H9 (cell line): ENCODE data around the gene BBS1. TPM values are rescaled to one million over a fixed set of nuclear protein-coding genes. Genes with fewer than 3 reads are reported as not detected.

Experiments used
- DNase-seq: peaks from one replicate; pipeline ENCODE4 v3.0.0-alpha.2; 2017
- H2AFZ ChIP-seq: one replicate; pipeline ENCODE4 v1.6.1; 2013; ENCODE audit warnings: mild to moderate bottlenecking, low read length, control low read depth, moderate library complexity
- H2AK5ac ChIP-seq: 2 replicates; pipeline ENCODE4 v1.6.1; 2013; ENCODE audit warnings: low read length, control low read depth, mixed read lengths; ENCODE audit not compliant: insufficient read length
- H2BK120ac ChIP-seq: one replicate; pipeline ENCODE4 v1.6.1; 2013; ENCODE audit warnings: low read depth, mild to moderate bottlenecking, low read length, control low read depth, inconsistent platforms; ENCODE audit not compliant: poor library complexity, severe bottlenecking
- H2BK12ac ChIP-seq: 2 replicates; pipeline ENCODE4 v1.6.1; 2013; ENCODE audit warnings: low read length, control low read depth, mixed read lengths, low read depth; ENCODE audit not compliant: insufficient read length
- H2BK15ac ChIP-seq: 2 replicates; pipeline ENCODE4 v1.6.1; 2013; ENCODE audit warnings: low read depth, low read length, control low read depth
- H2BK20ac ChIP-seq: one replicate; pipeline ENCODE4 v1.6.1; 2013; ENCODE audit warnings: low read depth, mild to moderate bottlenecking, low read length, control low read depth, inconsistent platforms; ENCODE audit not compliant: poor library complexity, severe bottlenecking
- H2BK5ac ChIP-seq: 2 replicates; pipeline ENCODE4 v1.6.1; 2013; ENCODE audit warnings: low read length, control low read depth, mixed read lengths; ENCODE audit not compliant: insufficient read length
- H3K14ac ChIP-seq: 2 replicates; pipeline ENCODE4 v1.6.1; 2013; ENCODE audit warnings: low read length, control low read depth; ENCODE audit not compliant: insufficient read depth
- H3K18ac ChIP-seq: 2 replicates; pipeline ENCODE4 v1.6.1; 2013; ENCODE audit warnings: low read depth, mild to moderate bottlenecking, mixed read lengths, low read length, control low read depth; ENCODE audit not compliant: insufficient read length
- H3K23ac ChIP-seq: 2 replicates; pipeline ENCODE4 v1.6.1; 2013; ENCODE audit warnings: low read length, control low read depth, mixed read lengths, low read depth; ENCODE audit not compliant: insufficient read length
- H3K23me2 ChIP-seq: 2 replicates; pipeline ENCODE4 v1.6.1; 2013; ENCODE audit warnings: low read depth, mild to moderate bottlenecking, mixed read lengths, low read length, control low read depth; ENCODE audit not compliant: insufficient read length, poor library complexity, severe bottlenecking
- H3K27ac ChIP-seq: 2 replicates; pipeline ENCODE4 v1.5.1; 2013; ENCODE audit warnings: low read length, control low read depth, mixed read lengths, low read depth; ENCODE audit not compliant: insufficient read length
- H3K27me3 ChIP-seq: 2 replicates; pipeline ENCODE4 v1.6.1; 2013; ENCODE audit warnings: low read length, control low read depth, inconsistent platforms; ENCODE audit not compliant: insufficient read depth
- H3K4ac ChIP-seq: 2 replicates; pipeline ENCODE4 v1.6.1; 2013; ENCODE audit warnings: low read depth, mild to moderate bottlenecking, control low read depth, inconsistent platforms, low read length, moderate library complexity
- H3K4me1 ChIP-seq: 2 replicates; pipeline ENCODE4 v1.6.1; 2013; ENCODE audit warnings: low read length, control low read depth, inconsistent platforms; ENCODE audit not compliant: insufficient read depth
- H3K4me2 ChIP-seq: 2 replicates; pipeline ENCODE4 v1.6.1; 2013; ENCODE audit warnings: low read length, control low read depth, mixed read lengths; ENCODE audit not compliant: insufficient read length, insufficient read depth
- H3K56ac ChIP-seq: 2 replicates; pipeline ENCODE4 v1.6.1; 2013; ENCODE audit warnings: low read depth, mild to moderate bottlenecking, mixed read lengths, low read length, control low read depth; ENCODE audit not compliant: insufficient read length
- H3K79me1 ChIP-seq: 2 replicates; pipeline ENCODE4 v1.6.1; 2013; ENCODE audit warnings: low read depth, mild to moderate bottlenecking, moderate library complexity, low read length, control low read depth, inconsistent platforms; ENCODE audit not compliant: insufficient read depth, poor library complexity, severe bottlenecking
- H3K79me2 ChIP-seq: 2 replicates; pipeline ENCODE4 v1.6.1; 2013; ENCODE audit warnings: low read length, control low read depth, inconsistent platforms; ENCODE audit not compliant: insufficient read depth
- H3K9ac ChIP-seq: 2 replicates; pipeline ENCODE4 v1.6.1; 2013; ENCODE audit warnings: low read length, control low read depth, mixed read lengths; ENCODE audit not compliant: insufficient read length; ENCODE audit errors: extremely low read depth
- H3K9me3 ChIP-seq: one replicate; pipeline ENCODE4 v1.6.1; 2013; ENCODE audit warnings: low read depth, low read length, inconsistent platforms; ENCODE audit not compliant: control insufficient read depth
- H3T11ph ChIP-seq: one replicate; pipeline ENCODE4 v1.6.1; 2013; ENCODE audit warnings: mild to moderate bottlenecking, low read length, control low read depth, inconsistent platforms
- H4K20me1 ChIP-seq: one replicate; pipeline ENCODE4 v1.6.1; 2013; ENCODE audit not compliant: control insufficient read depth, insufficient read length, insufficient read depth
- H4K5ac ChIP-seq: 2 replicates; pipeline ENCODE4 v1.6.1; 2013; ENCODE audit warnings: low read depth, mild to moderate bottlenecking, mixed read lengths, low read length, control low read depth; ENCODE audit not compliant: insufficient read length
- H4K8ac ChIP-seq: replicated peaks from 2 replicates; pipeline ENCODE4 v1.6.1; 2013; ENCODE audit warnings: low read length, control low read depth, mixed read lengths, low read depth; ENCODE audit not compliant: insufficient read length
- H4K91ac ChIP-seq: 2 replicates; pipeline ENCODE4 v1.6.1; 2013; ENCODE audit warnings: low read depth, mild to moderate bottlenecking, moderate library complexity, mixed read lengths, low read length, control low read depth; ENCODE audit not compliant: insufficient read length
- H3K27ac Mint-ChIP-seq, 3 experiments: 2 replicates in 2 of 3; 3 replicates in 1 of 3; pipeline ENCODE4 v1.8.0; 2020 to 2021; ENCODE audit warnings: mixed read lengths in 3 of 3, mild to moderate bottlenecking in 1 of 3, moderate library complexity in 1 of 3
- H3K27me3 Mint-ChIP-seq: 2 replicates; pipeline ENCODE4 v1.8.0; 2021; ENCODE audit warnings: low read depth, mild to moderate bottlenecking, moderate library complexity, mixed read lengths
- H3K36me3 Mint-ChIP-seq, 3 experiments: 2 replicates in 2 of 3; 3 replicates in 1 of 3; pipeline ENCODE4 v1.8.0; 2020 to 2021; ENCODE audit warnings: low read depth in 3 of 3, mixed read lengths in 3 of 3; ENCODE audit not compliant: insufficient read depth in 1 of 3
- H3K4me1 Mint-ChIP-seq, 2 experiments: 2 replicates each; pipeline ENCODE4 v1.8.0; 2020; ENCODE audit warnings: mixed read lengths in 2 of 2
- H3K4me3 Mint-ChIP-seq, 2 experiments: 2 replicates in 1 of 2; 3 replicates in 1 of 2; pipeline ENCODE4 v1.8.0; 2020 to 2021; ENCODE audit warnings: mild to moderate bottlenecking in 2 of 2, mixed read lengths in 2 of 2, moderate library complexity in 1 of 2
- H3K9me3 Mint-ChIP-seq, 2 experiments: 2 replicates in 1 of 2; 3 replicates in 1 of 2; pipeline ENCODE4 v1.8.0; 2020; ENCODE audit warnings: mild to moderate bottlenecking in 2 of 2, mixed read lengths in 2 of 2, moderate library complexity in 1 of 2
- WGBS: extraction: QIAGEN DNeasy Blood & Tissue Kit; methylation state at CpG from one replicate; pipeline ENCODE4 v1.1.7; 2013; ENCODE audit warnings: missing lambda C conversion rate, low lambda C conversion rate, mixed read lengths; ENCODE audit not compliant: insufficient read length; ENCODE audit errors: extremely low coverage; 5-methylcytosine and 5-hydroxymethylcytosine counted together
- total RNA-seq: library from RNA; stranded (reverse); gene quantifications from 2 replicates; pipeline ENCODE4 v1.2.1, GENCODE V29; 2021
- TF ChIP-seq, protein P1 (sequence below): fragments of 200-600 bp; sonication (generic); conservative IDR thresholded peaks from 3 replicates; pipeline ENCODE4 v1.8.0; 2021; ENCODE audit warnings: antibody characterized with exemption, mild to moderate bottlenecking

BBS1 gene
- total RNA-seq, 1 experiment from 2014 or later: 27.2 TPM

DNA sequence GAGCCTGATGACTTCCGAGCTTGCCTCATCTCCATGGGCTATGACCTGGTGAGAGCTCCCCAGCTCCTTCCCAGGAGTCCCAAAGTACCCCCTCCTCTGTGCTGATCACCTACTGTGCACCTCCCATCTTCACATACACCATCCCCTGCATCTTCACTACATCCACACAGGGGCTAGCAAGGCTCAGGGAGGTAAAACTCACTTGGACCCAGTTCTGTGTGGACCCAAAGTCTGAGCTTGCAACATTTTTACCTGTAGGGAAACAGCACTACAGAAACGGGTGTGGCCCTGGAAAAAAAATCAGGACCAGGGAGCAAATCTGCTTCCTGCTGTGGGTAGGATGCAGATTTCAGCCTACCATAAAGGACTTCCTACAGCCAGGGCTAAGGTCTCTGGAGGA is 51.8 kb downstream of the BBS1 start:
- H3K36me3 Mint-ChIP-seq: peaks cover 15 to 67% (median 61%) of the 10 kb centered on the region in 3 experiments
- Histone ChIP-seq H2AFZ (no peak overlapping the region), H4K5ac (no peak overlapping the region), H3K4ac (no peak overlapping the region), H2BK120ac (no peak overlapping the region), H3K14ac (no peak overlapping the region), H2AK5ac (no peak overlapping the region), H3K79me1 (no peaks in the 10 kb centered on the region), H4K8ac (no peak overlapping the region), H3K56ac (no peak overlapping the region), H2BK15ac (no peak overlapping the region), H3K9me3 (no peaks in the 10 kb centered on the region), H3K18ac (no peak overlapping the region), H3K23me2 (no peaks in the 10 kb centered on the region), H2BK12ac (no peak overlapping the region), H3K4me2 (no peak overlapping the region), H3K27me3 (no peaks in the 10 kb centered on the region), H4K20me1 (no peaks in the 10 kb centered on the region), H4K91ac (no peak overlapping the region), H2BK20ac (no peak overlapping the region), H3K79me2 (no peaks in the 10 kb centered on the region), H2BK5ac (no peak overlapping the region), H3K4me1 (no peaks in the 10 kb centered on the region), H3K23ac (no peak overlapping the region), H3K27ac (no peak overlapping the region), H3K9ac (no peak overlapping the region), H3T11ph (no peak overlapping the region)
- TF ChIP-seq, protein P1, sequence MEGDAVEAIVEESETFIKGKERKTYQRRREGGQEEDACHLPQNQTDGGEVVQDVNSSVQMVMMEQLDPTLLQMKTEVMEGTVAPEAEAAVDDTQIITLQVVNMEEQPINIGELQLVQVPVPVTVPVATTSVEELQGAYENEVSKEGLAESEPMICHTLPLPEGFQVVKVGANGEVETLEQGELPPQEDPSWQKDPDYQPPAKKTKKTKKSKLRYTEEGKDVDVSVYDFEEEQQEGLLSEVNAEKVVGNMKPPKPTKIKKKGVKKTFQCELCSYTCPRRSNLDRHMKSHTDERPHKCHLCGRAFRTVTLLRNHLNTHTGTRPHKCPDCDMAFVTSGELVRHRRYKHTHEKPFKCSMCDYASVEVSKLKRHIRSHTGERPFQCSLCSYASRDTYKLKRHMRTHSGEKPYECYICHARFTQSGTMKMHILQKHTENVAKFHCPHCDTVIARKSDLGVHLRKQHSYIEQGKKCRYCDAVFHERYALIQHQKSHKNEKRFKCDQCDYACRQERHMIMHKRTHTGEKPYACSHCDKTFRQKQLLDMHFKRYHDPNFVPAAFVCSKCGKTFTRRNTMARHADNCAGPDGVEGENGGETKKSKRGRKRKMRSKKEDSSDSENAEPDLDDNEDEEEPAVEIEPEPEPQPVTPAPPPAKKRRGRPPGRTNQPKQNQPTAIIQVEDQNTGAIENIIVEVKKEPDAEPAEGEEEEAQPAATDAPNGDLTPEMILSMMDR: no peak
- peaks cover 2% of the 10 kb centered on the region for H3K27me3 Mint-ChIP-seq
- H3K4me3 Mint-ChIP-seq: no peak overlapping the region
- H3K4me1 Mint-ChIP-seq: peaks cover 6 to 8% of the 10 kb centered on the region in 2 experiments
- DNase-seq: no peak
- no peak overlapping the region for H3K27ac Mint-ChIP-seq
- WGBS: no CpG with 5 or more reads among the region's 2 CpGs
- H3K9me3 Mint-ChIP-seq: no peaks in the 10 kb centered on the region
